K562 (cell line): ENCODE results near the gene COL23A1. TPM values are rescaled to one million over a fixed set of nuclear protein-coding genes. Genes with fewer than 3 reads are reported as not detected.

Experiments used
- ATAC-seq: fragments of 200-7000 bp; cut with Tn5 transposase; 3 replicates; pipeline ENCODE4 v1.9.1; 2020; ENCODE audit warnings: moderate library complexity
- BruUV-seq: library from RNA; stranded (reverse); fragments of 400-500 nt; replicated peaks from 2 replicates; lab custom pipeline; 2021; lab: Mats Ljungman, UMichigan
- CTCF ChIA-PET: fragments of 300-600 bp; formaldehyde crosslinking; extraction: SDS; loops from one replicate; lab custom pipeline; 2021; ENCODE audit warnings: low intra/inter-chr PET ratio; lab: Yijun Ruan, JAX
- POLR2A ChIA-PET: fragments of 300-600, 350-650 bp; sonication (Branson Sonifier 250); formaldehyde crosslinking; extraction: SDS; loops from one replicate; lab custom pipeline; 2021; ENCODE audit warnings: antibody characterized with exemption, inconsistent platforms; lab: Yijun Ruan, JAX
- DNase-seq, 4 experiments: peaks; one replicate each; pipeline versions ENCODE4 v3.0.0 to v3.0.0-alpha.2; 2011 to 2018; ENCODE audit warnings: low spot score in 3 of 4, mixed read lengths in 3 of 4; ENCODE audit errors: extremely low read depth in 1 of 4
- FAIRE-seq: peaks from 2 replicates; lab custom pipeline; 2011; peaks lifted over from hg19 to GRCh38; lab: Jason Lieb, UNC
- H2AFZ ChIP-seq: 2 replicates; pipeline ENCODE4 v1.6.0; 2011; ENCODE audit warnings: low read depth, low read length, control low read depth, inconsistent platforms
- H3K27ac ChIP-seq: fragments of 200-600 bp; 3 replicates; pipeline ENCODE4 v1.8.0; 2011; ENCODE audit warnings: low read depth, mild to moderate bottlenecking, control low read depth, inconsistent platforms, low read length, moderate library complexity, mixed read lengths; ENCODE audit errors: extremely low read depth
- H3K27me3 ChIP-seq, 2 experiments: fragments of 300-600 bp in 1 of 2; 2 replicates in 1 of 2; 3 replicates in 1 of 2; pipeline versions ENCODE4 v1.6.0 to v1.8.0; 2011; ENCODE audit warnings: inconsistent platforms in 2 of 2, low read length in 2 of 2, mild to moderate bottlenecking in 1 of 2, mixed read lengths in 1 of 2, moderate library complexity in 1 of 2; ENCODE audit not compliant: control insufficient read depth in 2 of 2, insufficient read depth in 2 of 2
- H3K36me3 ChIP-seq: fragments of 300-600 bp; 3 replicates; pipeline ENCODE4 v1.8.0; 2011; ENCODE audit warnings: mild to moderate bottlenecking, low read length, inconsistent platforms; ENCODE audit not compliant: control insufficient read depth, insufficient read depth
- H3K4me1 ChIP-seq, 2 experiments: fragments of 200-600 bp in 1 of 2; replicated peaks in 1 of 2; 2 replicates in 1 of 2; 3 replicates in 1 of 2; pipeline versions ENCODE4 v1.5.1 to v1.8.0; 2011; ENCODE audit warnings: inconsistent platforms in 2 of 2, low read length in 2 of 2, mild to moderate bottlenecking in 1 of 2, mixed read lengths in 1 of 2, moderate library complexity in 1 of 2; ENCODE audit not compliant: control insufficient read depth in 2 of 2, insufficient read depth in 2 of 2
- H3K4me2 ChIP-seq: 2 replicates; pipeline ENCODE4 v1.6.1; 2011; ENCODE audit warnings: low read length, control low read depth, inconsistent platforms, mixed read lengths; ENCODE audit not compliant: insufficient read depth
- H3K4me3 ChIP-seq: fragments of 200-600 bp; sonication (generic), shearing (Covaris generic); 2 replicates; pipeline ENCODE4 v1.5.1; 2016; ENCODE audit warnings: control low read depth, inconsistent platforms
- H3K79me2 ChIP-seq: fragments of 200-600 bp; 3 replicates; pipeline ENCODE4 v1.8.0; 2011; ENCODE audit warnings: low read length, inconsistent platforms; ENCODE audit not compliant: control insufficient read depth, insufficient read depth
- H3K9ac ChIP-seq, 2 experiments: 2 replicates each; pipeline versions ENCODE4 v1.6.0 to v1.6.1; 2011; ENCODE audit warnings: low read depth in 2 of 2, low read length in 2 of 2, control low read depth in 1 of 2, inconsistent platforms in 1 of 2, mild to moderate bottlenecking in 1 of 2, mixed read lengths in 1 of 2; ENCODE audit not compliant: insufficient read depth in 1 of 2
- H3K9me1 ChIP-seq: one replicate; pipeline ENCODE4 v1.6.0; 2011; ENCODE audit warnings: inconsistent platforms, mild to moderate bottlenecking, low read length, moderate library complexity; ENCODE audit not compliant: control insufficient read depth, insufficient read depth
- H3K9me3 ChIP-seq: replicated peaks from 2 replicates; pipeline ENCODE4 v1.5.1; 2011; ENCODE audit warnings: low read depth, low read length, inconsistent platforms; ENCODE audit not compliant: control insufficient read depth, insufficient read depth
- H4K20me1 ChIP-seq: replicated peaks from 2 replicates; pipeline ENCODE4 v1.6.1; 2011; ENCODE audit warnings: low read length, inconsistent platforms, mixed read lengths; ENCODE audit not compliant: control insufficient read depth, insufficient read depth
- KDM1A ChIP-seq, 2 experiments: fragments of 450-650 bp; IDR thresholded peaks; 2 replicates each; pipeline ENCODE4 v1.6.1; 2016; ENCODE audit warnings: mild to moderate bottlenecking in 2 of 2
- TRIM28 ChIP-seq: fragments of 450-650 bp; IDR thresholded peaks from 2 replicates; pipeline ENCODE4 v1.6.1; 2017
- WGBS: fragments of 100-300 bp; shearing (Covaris generic); methylation state at CpG from one replicate; pipeline ENCODE4 v1.1.6; 2016; ENCODE audit warnings: low coverage, mixed read lengths; ENCODE audit not compliant: insufficient coverage; ENCODE audit errors: missing lambda C conversion rate; 5-methylcytosine and 5-hydroxymethylcytosine counted together
- in situ Hi-C: fragments of 300-500 bp; cut with MboI; formaldehyde crosslinking; loops from 4 replicates; pipeline ENCODE4 v1.15.0; 2018; ENCODE audit warnings: inconsistent platforms, mixed read lengths
- intact Hi-C: fragments of 100-400 bp; cut with micrococcal nuclease; formaldehyde crosslinking; loops from 2 replicates; pipeline ENCODE4 v1.14.2; 2022
- polyA plus RNA-seq, 8 experiments: library from polyadenylated mRNA; depleted of rRNA in 4 of 8; stranded (reverse) in 5 of 8; unstranded in 3 of 8; fragments of >200 nt; fragmentation: Nextera tagmentation in 2 of 8; fragmentation: Illumina TruSeq in 1 of 8; extraction: Ambion mirVana in 2 of 8; extraction: Trizol in 1 of 8; gene quantifications; 2 replicates each; pipeline versions ENCODE4 v1.2.1 to v1.2.3, GENCODE V29; 2011 to 2014; ENCODE audit warnings: inconsistent platforms in 1 of 8, missing spikeins in 1 of 8
- total RNA-seq, 7 experiments: library from RNA; depleted of rRNA in 6 of 7; stranded (reverse); fragments of >200 nt in 6 of 7; fragmentation: Illumina TruSeq in 2 of 7; extraction: Trizol in 2 of 7; gene quantifications; 2 replicates each; pipeline versions ENCODE4 v1.2.1 to v1.2.3, GENCODE V29; 2011 to 2021; ENCODE audit warnings: low replicate concordance in 1 of 7
- TF ChIP-seq, protein P1 (sequence below): fragments of 450-650 bp; formaldehyde crosslinking; IDR thresholded peaks from 2 replicates; pipeline ENCODE4 v1.4.0; 2022; ENCODE audit warnings: mild to moderate bottlenecking, moderate library complexity
- TF ChIP-seq, protein P2 (sequence below): sonication (generic); formaldehyde crosslinking; IDR thresholded peaks from 2 replicates; pipeline ENCODE4 v1.8.1; 2023; ENCODE audit warnings: mild to moderate bottlenecking, missing genetic modification reagents, moderate library complexity
- TF ChIP-seq, protein P3 (sequence below): fragments of 450-650 bp; IDR thresholded peaks from 2 replicates; pipeline ENCODE4 v1.6.1; 2016
- TF ChIP-seq, protein P4 (sequence below): sonication (generic); IDR thresholded peaks from 2 replicates; pipeline ENCODE4 v1.6.1; 2016

COL23A1 gene
- total and polyA plus RNA-seq, 9 of the 15 experiments (the other 6 are each of a cell fraction or from before 2014, with no cell fraction given): 0.09 TPM; not detected in 8

DNA sequence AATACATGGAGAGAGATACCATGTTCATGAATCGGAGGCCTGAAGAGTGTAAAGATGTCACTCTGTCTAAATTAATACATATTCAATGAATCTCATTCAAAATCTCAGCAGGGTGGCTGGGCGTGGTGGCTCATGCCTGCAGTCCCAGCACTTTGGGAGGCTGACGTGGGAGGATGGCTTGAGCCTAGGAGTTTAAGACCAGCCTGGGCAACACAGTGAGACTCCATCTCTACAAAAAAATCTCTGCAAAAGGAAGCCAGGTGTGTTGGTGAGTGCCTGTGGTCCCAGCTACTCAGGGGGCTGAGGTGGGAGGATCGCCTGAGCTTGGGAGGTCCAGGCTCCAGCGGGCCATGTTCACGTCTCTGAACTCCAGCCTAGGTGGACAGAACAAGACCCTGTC, 49.7 kb downstream of the COL23A1 start (continued):
- TF ChIP-seq, protein P1, sequence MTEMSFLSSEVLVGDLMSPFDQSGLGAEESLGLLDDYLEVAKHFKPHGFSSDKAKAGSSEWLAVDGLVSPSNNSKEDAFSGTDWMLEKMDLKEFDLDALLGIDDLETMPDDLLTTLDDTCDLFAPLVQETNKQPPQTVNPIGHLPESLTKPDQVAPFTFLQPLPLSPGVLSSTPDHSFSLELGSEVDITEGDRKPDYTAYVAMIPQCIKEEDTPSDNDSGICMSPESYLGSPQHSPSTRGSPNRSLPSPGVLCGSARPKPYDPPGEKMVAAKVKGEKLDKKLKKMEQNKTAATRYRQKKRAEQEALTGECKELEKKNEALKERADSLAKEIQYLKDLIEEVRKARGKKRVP (CRISPR knock-in tag): no peak
- TF ChIP-seq, protein P2, sequence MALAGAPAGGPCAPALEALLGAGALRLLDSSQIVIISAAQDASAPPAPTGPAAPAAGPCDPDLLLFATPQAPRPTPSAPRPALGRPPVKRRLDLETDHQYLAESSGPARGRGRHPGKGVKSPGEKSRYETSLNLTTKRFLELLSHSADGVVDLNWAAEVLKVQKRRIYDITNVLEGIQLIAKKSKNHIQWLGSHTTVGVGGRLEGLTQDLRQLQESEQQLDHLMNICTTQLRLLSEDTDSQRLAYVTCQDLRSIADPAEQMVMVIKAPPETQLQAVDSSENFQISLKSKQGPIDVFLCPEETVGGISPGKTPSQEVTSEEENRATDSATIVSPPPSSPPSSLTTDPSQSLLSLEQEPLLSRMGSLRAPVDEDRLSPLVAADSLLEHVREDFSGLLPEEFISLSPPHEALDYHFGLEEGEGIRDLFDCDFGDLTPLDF (CRISPR knock-in tag): no peak

DNA sequence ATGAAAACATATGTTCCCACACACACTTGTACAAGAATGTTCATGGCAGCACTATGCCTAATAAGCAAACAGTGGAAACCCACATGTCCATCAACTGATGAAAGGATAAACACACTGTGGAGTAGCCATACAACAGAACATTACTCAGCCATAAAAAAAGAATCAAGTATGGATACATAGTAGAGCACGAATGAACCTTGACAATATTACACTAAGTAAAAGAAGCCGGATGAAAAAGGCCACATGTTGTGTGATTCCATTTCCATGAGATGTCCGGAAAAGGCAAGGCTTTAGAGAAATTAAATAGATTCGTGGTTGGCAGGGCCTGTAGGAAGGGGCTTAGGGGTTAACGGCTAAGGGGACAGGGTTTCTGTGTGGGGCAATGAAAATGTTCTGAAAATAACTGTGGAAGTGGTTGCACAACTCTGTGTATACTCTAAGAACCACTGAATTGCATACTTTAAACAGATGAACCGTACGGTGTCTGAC, 51.4 kb downstream of the COL23A1 start:
- FAIRE-seq: no peak
- ChIA-PET CTCF (no interaction called here), POLR2A (interaction anchor here (0.7 to 1.3 kb wide), 3 partner anchors 8 to 262 kb away, joined by 3 to 4 read pairs (median 3); no protein-coding TSS in a partner anchor)
- TF ChIP-seq, protein P3, sequence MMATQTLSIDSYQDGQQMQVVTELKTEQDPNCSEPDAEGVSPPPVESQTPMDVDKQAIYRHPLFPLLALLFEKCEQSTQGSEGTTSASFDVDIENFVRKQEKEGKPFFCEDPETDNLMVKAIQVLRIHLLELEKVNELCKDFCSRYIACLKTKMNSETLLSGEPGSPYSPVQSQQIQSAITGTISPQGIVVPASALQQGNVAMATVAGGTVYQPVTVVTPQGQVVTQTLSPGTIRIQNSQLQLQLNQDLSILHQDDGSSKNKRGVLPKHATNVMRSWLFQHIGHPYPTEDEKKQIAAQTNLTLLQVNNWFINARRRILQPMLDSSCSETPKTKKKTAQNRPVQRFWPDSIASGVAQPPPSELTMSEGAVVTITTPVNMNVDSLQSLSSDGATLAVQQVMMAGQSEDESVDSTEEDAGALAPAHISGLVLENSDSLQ: 0 out of 2 replicates have a peak, but pooled peaks have one; percentile 25
- TF ChIP-seq, protein P4, sequence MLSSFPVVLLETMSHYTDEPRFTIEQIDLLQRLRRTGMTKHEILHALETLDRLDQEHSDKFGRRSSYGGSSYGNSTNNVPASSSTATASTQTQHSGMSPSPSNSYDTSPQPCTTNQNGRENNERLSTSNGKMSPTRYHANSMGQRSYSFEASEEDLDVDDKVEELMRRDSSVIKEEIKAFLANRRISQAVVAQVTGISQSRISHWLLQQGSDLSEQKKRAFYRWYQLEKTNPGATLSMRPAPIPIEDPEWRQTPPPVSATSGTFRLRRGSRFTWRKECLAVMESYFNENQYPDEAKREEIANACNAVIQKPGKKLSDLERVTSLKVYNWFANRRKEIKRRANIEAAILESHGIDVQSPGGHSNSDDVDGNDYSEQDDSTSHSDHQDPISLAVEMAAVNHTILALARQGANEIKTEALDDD: no peak
- TF ChIP-seq TRIM28 (no peak), KDM1A (IDR thresholded peaks at IDR 0.05) (no peak)
- Histone ChIP-seq H3K79me2 (no peaks in the 10 kb centered on the region), H2AFZ (no peak overlapping the region), H3K4me1 (peaks cover 0 to 9% of the 10 kb centered on the region in 2 experiments; a peak in 2 of 5 replicates), H4K20me1 (no peaks in the 10 kb centered on the region), H3K4me3 (no peak overlapping the region), H3K9me3 (no peaks in the 10 kb centered on the region), H3K27ac (no peak overlapping the region), H3K36me3 (no peaks in the 10 kb centered on the region), H3K27me3 (peaks cover 9 to 50% of the 10 kb centered on the region in 2 experiments), H3K9me1 (no peaks in the 10 kb centered on the region), H3K9ac (no peak overlapping the region), H3K4me2 (no peak overlapping the region)
- ATAC-seq: no peak
- no peak for DNase-seq
- in situ Hi-C loops: no loop called here
- intact Hi-C loops: no loop called here
- WGBS: 23% methylated on average over 7 of the region's 7 CpGs
- no TSS peak for BruUV-seq
